Muscle of leg (tissue), 11 donors: ENCODE measurements around the gene ZC3HAV1. TPM values are rescaled to one million over a fixed set of nuclear protein-coding genes. Genes with fewer than 3 reads are reported as not detected.
"Not testable (repeated sequence)": the region's sequence is repeated elsewhere in the genome, so short reads cannot be mapped to it uniquely, and the experiment has no call there.

Experiments
- DNase-seq: peaks from one replicate; pipeline ENCODE4 v3.0.0; 2013
- H3K27ac ChIP-seq: one replicate; pipeline ENCODE4 v1.5.1; 2013; ENCODE audit warnings: mild to moderate bottlenecking, low read length, control low read depth
- H3K27me3 ChIP-seq: one replicate; pipeline ENCODE4 v1.6.1; 2013; ENCODE audit warnings: low read length; ENCODE audit not compliant: control insufficient read depth, insufficient read depth
- H3K36me3 ChIP-seq: one replicate; pipeline ENCODE4 v1.6.1; 2013; ENCODE audit warnings: low read length; ENCODE audit not compliant: control insufficient read depth, insufficient read depth
- H3K4me1 ChIP-seq: one replicate; pipeline ENCODE4 v1.6.1; 2013; ENCODE audit warnings: low read length; ENCODE audit not compliant: control insufficient read depth, insufficient read depth
- H3K4me3 ChIP-seq: one replicate; pipeline ENCODE4 v1.5.1; 2013; ENCODE audit warnings: low read length, control low read depth
- H3K9me3 ChIP-seq: replicated peaks from 2 replicates; pipeline ENCODE4 v1.6.1; 2013; ENCODE audit warnings: low read depth, low read length; ENCODE audit not compliant: control insufficient read depth
- WGBS: methylation state at CpG from one replicate; pipeline ENCODE4 v1.1.5; 2013; ENCODE audit warnings: missing lambda C conversion rate; ENCODE audit not compliant: insufficient coverage; 5-methylcytosine and 5-hydroxymethylcytosine counted together
- polyA plus RNA-seq, 8 donors: library from polyadenylated mRNA; unstranded; fragments of 120-200 nt; gene quantifications; one replicate each; pipeline versions ENCODE4 v1.2.1 to v1.2.3, GENCODE V29; 2013; ENCODE audit warnings: inconsistent platforms in 1 of 8, low replicate concordance in 1 of 8; ENCODE audit not compliant: insufficient read length in 8 of 8, insufficient read depth in 1 of 8
- total RNA-seq: library from RNA; stranded (reverse); fragments of 120-200 nt; gene quantifications from one replicate; pipeline ENCODE4 v1.2.4, GENCODE V29; 2013

Gene ZC3HAV1
- total and polyA plus RNA-seq, 9 donors, result 8.0 to 15.4 (median 10.4) TPM

GRCh38 chr7:139104091-139104450 lies 5.4 kb downstream of the ZC3HAV1 start:
- Histone ChIP-seq H3K9me3 (no peaks in the 10 kb centered on the region), H3K4me3 (no peak overlapping the region), H3K27me3 (no peaks in the 10 kb centered on the region), H3K4me1 (peaks cover 8% of the 10 kb centered on the region), H3K27ac (no peak overlapping the region), H3K36me3 (no peaks in the 10 kb centered on the region)
- WGBS, result no CpG with 5 or more reads among the region's 8 CpGs
- DNase-seq, result no peak

DNA sequence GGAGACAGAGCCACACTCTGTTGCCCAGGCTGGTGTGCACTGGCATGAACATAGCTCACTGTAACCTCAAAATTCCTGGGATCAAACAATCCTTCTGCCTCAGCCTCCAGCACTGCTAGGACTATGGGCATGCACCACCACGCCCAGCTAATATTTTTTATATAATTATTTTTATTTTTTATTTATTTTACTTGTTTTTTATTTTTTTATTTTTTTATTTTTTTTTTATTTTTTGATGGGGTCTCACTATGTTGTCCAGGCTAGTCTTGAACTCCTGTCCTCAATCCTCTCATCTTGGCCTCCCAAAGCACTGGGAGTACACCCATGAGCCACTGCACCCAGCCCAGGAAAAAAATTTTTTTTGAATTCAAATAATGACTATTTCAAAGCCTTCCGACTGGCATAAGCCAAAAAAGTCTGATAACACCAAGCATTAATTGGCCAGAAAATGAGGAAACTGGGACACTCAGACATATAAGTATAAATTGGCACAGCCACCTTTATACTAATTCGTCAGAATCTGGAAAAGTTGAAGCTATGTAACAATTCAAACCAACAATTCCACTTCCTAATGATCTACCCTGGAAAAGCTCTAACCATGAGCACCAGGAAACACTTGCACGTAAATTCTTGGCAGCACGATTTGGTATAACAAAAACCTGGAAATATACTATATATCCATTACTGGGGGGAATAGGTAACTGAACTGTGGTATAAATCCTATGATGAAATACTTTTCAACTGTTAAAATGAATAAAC lies 6.3 kb downstream of the ZC3HAV1 start:
- peaks cover 8% of the 10 kb centered on the region for H3K4me1 ChIP-seq
- 40% methylated on average over 1 of the region's 5 CpGs for whole genome bisulfite sequencing
- no peaks in the 10 kb centered on the region for H3K9me3 ChIP-seq
- no peaks in the 10 kb centered on the region for H3K36me3 ChIP-seq
- peak; percentile 14 for DNase-seq
- H3K4me3 ChIP-seq, result no peak overlapping the region
- no peak overlapping the region for H3K27ac ChIP-seq
- H3K27me3 ChIP-seq, result no peaks in the 10 kb centered on the region

- H3K36me3 ChIP-seq, H3K9me3 ChIP-seq, DNase-seq, H3K4me3 ChIP-seq, H3K27ac ChIP-seq, H3K27me3 ChIP-seq, H3K4me1 ChIP-seq: not testable (repeated sequence)
- 80% methylated on average over 2 of the region's 4 CpGs for WGBS
These were observed 7.8 kb downstream of the ZC3HAV1 start for GRCh38 chr7:139101637-139102158.

- no peak overlapping the region for H3K27ac ChIP-seq
- no peaks in the 10 kb centered on the region for H3K27me3 ChIP-seq
- no peaks in the 10 kb centered on the region for H3K9me3 ChIP-seq
- WGBS, result no CpG with 5 or more reads among the region's 8 CpGs
- H3K36me3 ChIP-seq, result peaks cover 6% of the 10 kb centered on the region
- H3K4me3 ChIP-seq, result no peak overlapping the region
- no peak for DNase-seq
- peaks cover 6% of the 10 kb centered on the region for H3K4me1 ChIP-seq
These were observed 10.2 kb downstream of the ZC3HAV1 start for GRCh38 chr7:139099172-139099947.

DNA sequence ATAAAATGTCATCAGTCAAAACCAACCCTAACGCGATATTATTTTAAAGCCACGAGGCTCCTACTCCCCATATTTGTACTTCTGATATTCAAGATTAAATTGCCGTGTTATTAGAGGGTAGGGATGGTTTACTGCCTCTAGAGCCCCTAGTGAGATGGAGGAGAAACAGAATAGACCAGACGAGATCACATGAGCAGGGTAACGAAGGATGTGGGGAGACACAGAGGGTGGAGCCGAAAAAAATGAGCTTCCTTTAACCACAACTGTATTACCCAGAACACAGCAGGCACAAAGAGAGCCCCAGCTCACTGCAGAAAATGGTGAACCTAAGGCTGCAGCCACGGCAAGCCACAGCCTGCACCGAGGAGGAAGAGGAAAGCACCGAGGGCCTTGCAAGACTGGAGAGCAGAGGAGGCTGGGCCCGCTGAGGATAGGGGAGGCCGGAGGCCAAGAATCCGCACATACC lies 14.3 kb downstream of the ZC3HAV1 start:
- peak; percentile 20 for DNase-seq
- no peak overlapping the region for H3K4me3 ChIP-seq
- no peaks in the 10 kb centered on the region for H3K27me3 ChIP-seq
- H3K27ac ChIP-seq, result no peak overlapping the region
- H3K4me1 ChIP-seq, result peaks cover 10% of the 10 kb centered on the region
- WGBS, result no CpG with 5 or more reads among the region's 13 CpGs
- H3K9me3 ChIP-seq, result no peaks in the 10 kb centered on the region
- peaks cover 8% of the 10 kb centered on the region for H3K36me3 ChIP-seq

- no peak overlapping the region for H3K27ac ChIP-seq
- WGBS, result 64% methylated on average over 7 of the region's 9 CpGs
These were observed 14.9 kb downstream of the ZC3HAV1 start for GRCh38 chr7:139094596-139094995.

DNA sequence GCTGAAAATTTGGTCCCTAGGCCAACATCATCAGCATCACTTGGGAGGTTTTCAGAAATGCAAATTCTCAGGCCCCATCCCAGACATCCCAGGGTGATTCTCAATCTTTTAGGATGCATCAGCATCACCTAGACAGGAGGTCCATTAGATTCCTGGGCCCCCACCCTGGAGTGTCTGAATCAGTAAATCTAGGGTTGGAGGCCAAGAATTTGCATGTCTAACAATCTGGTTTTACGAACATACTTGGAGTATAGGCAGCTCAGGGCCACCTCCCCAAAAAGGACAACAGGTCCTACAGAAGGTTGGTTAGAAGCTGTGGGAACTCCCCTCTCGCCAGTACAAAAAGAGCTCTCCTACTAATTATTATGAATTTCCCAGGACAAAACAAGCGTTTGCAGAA lies 15.5 kb downstream of the ZC3HAV1 start:
- Histone ChIP-seq H3K36me3 (peaks cover 15% of the 10 kb centered on the region), H3K27ac (no peak overlapping the region), H3K9me3 (no peaks in the 10 kb centered on the region), H3K4me3 (no peak overlapping the region), H3K27me3 (no peaks in the 10 kb centered on the region), H3K4me1 (peaks cover 10% of the 10 kb centered on the region)
- DNase-seq, result no peak
- WGBS, result no CpG with 5 or more reads among the region's 3 CpGs

More at GRCh38 chr7:139094596-139094995, 14.9 kb downstream of the ZC3HAV1 start:
- Histone ChIP-seq H3K27me3 (no peaks in the 10 kb centered on the region), H3K4me3 (no peak overlapping the region), H3K36me3 (peaks cover 9% of the 10 kb centered on the region), H3K4me1 (peaks cover 10% of the 10 kb centered on the region), H3K9me3 (no peaks in the 10 kb centered on the region)
- no peak for DNase-seq

GRCh38 chr7:139093512-139093911 lies 16.0 kb downstream of the ZC3HAV1 start:
- not testable (repeated sequence) for H3K9me3 ChIP-seq, H3K27ac ChIP-seq, DNase-seq, H3K4me1 ChIP-seq, H3K4me3 ChIP-seq, H3K27me3 ChIP-seq
- WGBS, result 91% methylated on average over 8 of the region's 10 CpGs
- H3K36me3 ChIP-seq, result peaks cover 20% of the 10 kb centered on the region

- Histone ChIP-seq H3K27ac (no peak overlapping the region), H3K4me3 (no peak overlapping the region), H3K4me1 (peaks cover 10% of the 10 kb centered on the region), H3K27me3 (no peaks in the 10 kb centered on the region), H3K9me3 (no peaks in the 10 kb centered on the region), H3K36me3 (peaks cover 25% of the 10 kb centered on the region)
- DNase-seq, result no peak
- WGBS, result 78% methylated on average over 4 of the region's 9 CpGs
These were observed 17.3 kb downstream of the ZC3HAV1 start for GRCh38 chr7:139092090-139092796.

- 75% methylated on average over 11 of the region's 15 CpGs for WGBS
- no peak for DNase-seq
- H3K9me3 ChIP-seq, result no peaks in the 10 kb centered on the region
- no peaks in the 10 kb centered on the region for H3K27me3 ChIP-seq
- no peak overlapping the region for H3K4me3 ChIP-seq
- H3K4me1 ChIP-seq, result peaks cover 10% of the 10 kb centered on the region
- H3K36me3 ChIP-seq, result peaks cover 28% of the 10 kb centered on the region
- no peak overlapping the region for H3K27ac ChIP-seq
These were observed 17.9 kb downstream of the ZC3HAV1 start for GRCh38 chr7:139091677-139091996.
